RWPE1 (cell line): Measurements from ENCODE around the gene FREM3.

ENCODE experiments used
- CTCF ChIA-PET: fragments of 350-600 bp; sonication (Branson Sonifier 250); formaldehyde crosslinking; extraction: SDS; loops from one replicate; lab custom pipeline; 2021; lab: Yijun Ruan, JAX
- POLR2A ChIA-PET: fragments of 400-600 bp; formaldehyde crosslinking; extraction: SDS; loops from one replicate; lab custom pipeline; 2020; ENCODE audit warnings: antibody characterized with exemption; ENCODE audit not compliant: low non-redundant PET; lab: Yijun Ruan, JAX
- DNase-seq: peaks from one replicate; pipeline ENCODE4 v3.0.0; 2012; ENCODE audit warnings: low spot score
- H3K27ac ChIP-seq: fragments of 450-650 bp; 2 replicates; pipeline ENCODE4 v1.5.1; 2017
- CTCF ChIP-seq: fragments of 450-650 bp; conservative IDR thresholded peaks from 2 replicates; pipeline ENCODE4 v1.5.1; 2017; ENCODE audit warnings: low read depth, mild to moderate bottlenecking

Gene FREM3

GRCh38 chr4:143558286-143558685 is 142.2 kb downstream of the FREM3 start:
- POLR2A ChIA-PET, result no interaction called here
- no peak for DNase-seq
- TF ChIP-seq CTCF, result no peak
- CTCF ChIA-PET, result interaction anchor here (0.6 to 1.3 kb wide), 7 partner anchors 15 to 492 kb away, joined by 3 to 5 read pairs (median 3); no protein-coding TSS in a partner anchor
- no peak overlapping the region for H3K27ac ChIP-seq

GRCh38 chr4:143555676-143556075 is 144.8 kb downstream of the FREM3 start:
- POLR2A ChIA-PET, result no interaction called here
- CTCF ChIA-PET, result no interaction called here
- no peak for DNase-seq
- TF ChIP-seq CTCF, result no peak
- H3K27ac ChIP-seq, result no peak overlapping the region

GRCh38 chr4:143554728-143555597 is 145.5 kb downstream of the FREM3 start:
- POLR2A ChIA-PET, result no interaction called here
- H3K27ac ChIP-seq, result no peak overlapping the region
- CTCF ChIA-PET, result no interaction called here
- no peak for TF ChIP-seq CTCF
- DNase-seq, result no peak

GRCh38 chr4:143549928-143550327 is 150.5 kb downstream of the FREM3 start:
- POLR2A ChIA-PET, result no interaction called here
- DNase-seq, result no peak
- CTCF ChIA-PET, result no interaction called here

GRCh38 chr4:143539670-143540023 is 160.8 kb downstream of the FREM3 start:
- CTCF ChIA-PET, result no interaction called here
- H3K27ac ChIP-seq, result no peak overlapping the region
- POLR2A ChIA-PET, result no interaction called here
- DNase-seq, result no peak
- no peak for TF ChIP-seq CTCF

More at GRCh38 chr4:143549928-143550327, 150.5 kb downstream of the FREM3 start:
- TF ChIP-seq CTCF, result no peak
- no peak overlapping the region for H3K27ac ChIP-seq

GRCh38 chr4:143538979-143539669 is 161.4 kb downstream of the FREM3 start:
- TF ChIP-seq CTCF, result no peak
- no peak overlapping the region for H3K27ac ChIP-seq
- ChIA-PET POLR2A (no interaction called here), CTCF (no interaction called here)
- no peak for DNase-seq
